ENCODE results near the gene ORMDL1. TPM values are rescaled to one million over a fixed set of nuclear protein-coding genes. Genes with fewer than 3 reads are reported as not detected.

The ORMDL1 gene
- total and polyA plus RNA-seq, 2 of the 13 experiments (the other 11 are each of a cell fraction or from before 2014, with no cell fraction given): 67.5 to 160 TPM

- no peak for TF ChIP-seq ZBTB40 (IDR thresholded peaks at IDR 0.05)
- TF ChIP-seq ZBTB40 (CRISPR knock-in tag; IDR thresholded peaks at IDR 0.05): no peak
- TF ChIP-seq ATF1 (CRISPR knock-in tag; IDR thresholded peaks at IDR 0.05): no peak
- TF ChIP-seq ZBTB34 (CRISPR knock-in tag; IDR thresholded peaks at IDR 0.05): no peak
- no peak for TF ChIP-seq RFX1 (IDR thresholded peaks at IDR 0.05)
- peak; percentile 79; the same call in 1 of the 2 replicates for TF ChIP-seq ZSCAN5A (CRISPR knock-in tag; IDR thresholded peaks at IDR 0.05; ENCODE audit: borderline replicate concordance)
- 0 out of 2 replicates have a peak, but pooled peaks have one; percentile 38 for TF ChIP-seq AHDC1 (CRISPR knock-in tag; IDR thresholded peaks at IDR 0.05; ENCODE audit: borderline replicate concordance)
- 0 out of 2 replicates have a peak, but pooled peaks have one; percentile 40 for TF ChIP-seq ARHGAP35 (CRISPR knock-in tag; IDR thresholded peaks at IDR 0.05; ENCODE audit: borderline replicate concordance)
- TF ChIP-seq MTF2 (CRISPR knock-in tag; IDR thresholded peaks at IDR 0.05; ENCODE audit: borderline replicate concordance): no peak
- TF ChIP-seq CBX5 (CRISPR knock-in tag; IDR thresholded peaks at IDR 0.05; ENCODE audit: borderline replicate concordance): no peak
Measured at GRCh38 chr2:189762229-189762550, 21.9 kb downstream of the ORMDL1 start (continued).
